Stimulated activated CD4-positive, alpha-beta T cell treated with anti-CD3 and anti-CD28 coated beads, Interleukin-4, amount 100 ng/mL, for 24 hours (primary cell): ENCODE measurements around the gene CTBP2.

Experiments used
- DNase-seq: peaks from one replicate; pipeline ENCODE4 v3.0.0-alpha.2; 2020

Gene CTBP2

GRCh38 chr10:125141860-125142484 is 18.4 kb downstream of the CTBP2 start:
- no peak for DNase-seq

DNA sequence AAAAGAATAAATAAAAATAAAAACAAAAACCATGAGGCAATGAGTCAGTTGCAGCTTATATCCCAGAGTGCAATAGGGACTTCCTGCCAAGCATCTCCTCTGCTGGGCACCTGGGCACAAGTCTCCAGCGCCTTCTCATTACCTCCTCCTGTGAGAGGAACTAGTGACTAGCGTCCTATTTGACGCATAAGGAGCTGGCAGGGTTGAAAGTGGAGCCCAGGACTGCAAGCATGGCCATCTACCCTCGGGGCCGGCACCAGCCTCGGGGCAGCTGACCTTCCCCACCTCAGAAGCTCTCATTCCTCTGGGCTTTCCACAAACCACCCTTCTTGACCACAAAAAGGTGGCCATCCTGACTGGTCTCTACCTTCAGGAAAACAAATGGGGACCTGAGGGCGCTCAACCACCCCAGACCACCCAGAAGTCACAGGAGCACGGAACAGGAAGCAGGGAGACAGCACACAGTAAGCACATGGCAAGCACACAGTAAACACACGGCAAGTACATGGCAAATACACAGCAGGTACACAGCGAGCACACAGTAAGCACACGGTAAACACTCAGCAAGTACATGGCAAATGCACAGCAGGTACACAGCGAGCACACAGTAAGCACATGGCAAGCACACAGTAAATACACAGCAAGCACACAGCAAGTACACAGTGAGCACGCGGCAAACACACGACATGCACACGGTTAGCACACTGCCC is 19.1 kb downstream of the CTBP2 start:
- no peak for DNase-seq

DNA sequence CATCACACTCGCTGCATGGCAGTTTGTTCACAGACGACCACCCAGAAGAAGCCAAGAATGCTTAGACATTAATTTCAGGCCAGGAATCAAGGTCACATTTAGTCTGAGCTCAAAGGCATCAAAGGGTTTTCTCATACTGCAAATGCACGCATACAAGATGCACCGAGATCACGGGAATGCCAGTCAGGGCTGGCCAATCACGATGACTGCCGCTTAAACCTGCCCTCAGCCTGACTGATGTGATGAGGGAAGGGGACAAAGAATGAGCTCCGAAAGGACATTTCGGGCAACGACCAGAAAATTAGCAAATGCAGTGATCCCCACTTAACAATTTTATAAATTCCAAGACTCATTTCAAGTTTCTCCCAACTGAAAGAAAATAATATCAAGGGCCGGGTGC is 20.2 kb downstream of the CTBP2 start:
- DNase-seq: no peak

DNA sequence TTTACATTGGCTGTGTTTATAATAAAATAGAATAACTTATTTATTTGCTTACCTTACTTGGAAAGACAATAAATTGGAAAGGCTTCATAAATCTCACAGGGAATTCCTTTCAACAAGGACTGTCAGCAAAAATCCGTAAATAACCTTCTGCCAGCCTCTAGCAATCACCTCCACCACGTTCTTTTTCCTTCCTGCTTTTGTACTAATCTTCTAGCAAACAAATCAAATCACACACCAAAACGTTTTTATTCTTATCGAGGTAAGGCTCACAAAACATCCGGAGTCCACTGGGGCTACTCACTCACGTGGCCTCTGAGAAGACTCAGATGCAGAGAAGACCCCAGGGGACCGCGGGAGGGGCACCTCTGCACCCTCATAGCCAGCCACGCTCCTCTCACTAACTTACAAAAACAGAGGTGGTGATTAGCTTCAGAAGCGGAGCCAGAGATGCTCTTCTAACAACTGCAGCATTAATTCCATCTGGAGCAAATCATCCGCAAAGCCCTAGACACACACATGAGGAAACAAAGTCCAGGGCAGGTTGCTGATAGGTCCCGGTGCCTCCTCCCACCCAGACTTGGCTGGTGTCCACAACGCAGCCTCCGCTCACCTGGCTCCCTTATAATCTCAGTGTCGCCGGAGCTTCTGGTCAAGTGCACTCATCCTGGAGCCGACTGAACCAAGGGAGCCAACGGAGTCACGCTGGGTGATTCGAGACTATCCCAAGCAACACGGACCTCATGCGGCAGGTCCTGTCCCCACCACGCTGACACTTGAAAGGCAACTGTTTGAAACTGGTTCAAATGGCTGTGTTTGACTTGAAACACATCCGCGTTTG is 22.5 kb downstream of the CTBP2 start:
- DNase-seq: no peak

DNA sequence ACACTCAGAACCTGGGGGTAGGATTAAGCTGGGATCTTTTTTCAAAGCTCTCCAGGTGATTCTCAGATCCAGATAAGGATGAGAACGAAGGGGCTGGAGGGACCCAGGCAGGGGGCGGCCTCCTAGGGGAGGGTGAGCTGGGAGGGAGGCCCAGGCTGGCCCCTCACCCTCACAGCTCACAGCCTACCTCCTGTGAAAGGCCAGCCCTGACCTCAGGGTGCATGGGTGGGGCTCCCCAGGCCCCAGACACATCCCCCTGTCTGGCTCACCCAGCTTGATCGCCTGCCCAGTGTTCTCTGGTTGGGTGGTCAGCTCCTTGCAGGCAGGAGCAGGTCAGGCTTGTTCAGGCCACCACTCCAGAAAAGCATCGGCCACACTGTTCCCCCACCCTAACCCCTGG is 24.3 kb downstream of the CTBP2 start:
- no peak for DNase-seq

- DNase-seq: no peak
Observed at GRCh38 chr10:125135771-125136035, 24.7 kb downstream of the CTBP2 start.

GRCh38 chr10:125134916-125135770 is 25.2 kb downstream of the CTBP2 start:
- no peak for DNase-seq

GRCh38 chr10:125134483-125134848 is 25.9 kb downstream of the CTBP2 start:
- DNase-seq: no peak

DNA sequence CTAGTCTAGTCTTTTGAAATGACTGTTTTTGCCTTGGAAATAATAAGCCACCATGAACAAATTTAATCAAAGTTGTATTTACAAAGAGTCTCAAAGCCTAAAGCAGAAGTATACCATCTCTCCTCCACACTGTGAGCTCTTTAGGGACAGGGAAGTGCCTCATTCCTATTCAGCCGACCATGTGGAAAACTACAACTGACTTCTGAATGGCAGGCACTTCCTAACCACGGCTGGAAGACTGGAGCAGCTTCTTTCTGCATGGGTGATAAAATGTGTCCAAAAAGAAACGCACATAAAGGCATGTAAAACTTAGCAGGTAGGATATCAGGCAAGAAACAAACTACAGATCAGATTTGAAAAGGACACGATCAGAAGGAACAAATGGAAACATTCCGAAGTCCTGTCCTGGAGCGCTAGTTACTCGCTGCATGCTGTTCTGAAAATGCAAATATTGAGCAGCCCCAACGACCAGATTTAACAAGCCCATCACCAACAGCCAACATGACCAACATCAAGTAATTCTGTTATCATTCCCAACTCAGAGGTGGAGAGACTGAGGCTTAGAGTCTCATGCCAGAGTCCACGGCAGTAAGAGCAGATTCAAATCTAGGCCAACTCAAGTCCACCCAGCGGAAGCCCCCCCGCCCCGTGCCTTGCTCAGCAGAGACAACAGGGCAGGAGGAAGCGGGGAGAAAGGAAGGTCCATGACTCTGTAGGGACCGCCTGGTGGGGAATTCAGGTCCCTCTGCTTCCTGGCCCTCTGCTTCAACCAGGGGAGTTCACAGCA is 26.5 kb downstream of the CTBP2 start:
- DNase-seq: no peak

DNA sequence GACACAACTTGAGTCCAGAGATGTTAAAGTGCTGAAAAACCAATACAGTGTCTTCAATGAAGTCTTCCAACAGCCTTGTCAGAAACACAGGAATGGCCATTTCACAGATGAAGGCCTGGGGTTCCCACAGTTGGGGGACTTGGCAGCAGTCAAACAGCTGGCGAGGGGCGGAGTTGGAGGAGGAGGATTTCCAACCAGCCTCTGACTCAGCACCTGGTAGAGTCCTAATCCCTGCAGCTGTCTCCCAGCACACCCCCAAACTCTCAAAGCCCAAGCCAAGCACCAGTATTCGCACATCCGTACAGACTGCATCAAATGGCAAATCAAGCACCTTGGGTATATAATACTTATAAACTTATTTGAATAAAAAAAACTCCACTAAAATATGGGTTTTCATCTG is 28.0 kb downstream of the CTBP2 start:
- no peak for DNase-seq

- DNase-seq: no peak
Observed at GRCh38 chr10:125130916-125131315, 29.4 kb downstream of the CTBP2 start.

- DNase-seq: no peak
Observed at GRCh38 chr10:125130260-125130659, 30.1 kb downstream of the CTBP2 start.

GRCh38 chr10:125129076-125129458 is 31.3 kb downstream of the CTBP2 start:
- DNase-seq: no peak

DNA sequence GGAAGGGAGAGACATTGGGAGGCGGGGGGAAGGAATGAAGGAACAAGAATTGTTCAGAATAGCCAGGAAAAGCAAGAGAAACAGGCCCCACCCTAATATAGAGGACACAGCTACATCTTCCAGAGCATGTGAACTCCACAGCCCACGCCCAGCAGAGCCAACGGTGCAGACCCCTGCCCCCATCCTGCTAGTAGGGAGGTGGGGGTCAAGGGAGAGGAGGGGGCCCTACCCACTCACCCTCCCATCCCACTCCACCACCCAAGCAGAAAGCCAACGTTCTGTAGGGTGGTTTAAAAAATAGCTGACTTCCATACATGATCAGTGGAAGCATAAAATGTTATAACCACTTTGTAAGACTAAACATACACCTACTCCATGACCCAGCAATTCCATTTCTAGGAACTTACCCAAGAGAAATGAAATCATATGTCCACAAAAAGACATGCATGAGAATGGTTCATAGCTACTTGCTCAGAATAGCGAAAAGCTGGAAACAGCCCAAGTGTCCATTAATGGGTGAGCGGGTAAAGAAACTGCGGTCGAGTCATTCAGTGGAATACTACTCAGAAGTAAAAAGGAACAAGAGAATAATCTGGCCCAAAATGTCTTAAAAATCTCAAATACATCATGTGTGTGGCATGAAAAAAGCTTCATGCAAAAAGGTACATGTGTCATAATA is 31.8 kb downstream of the CTBP2 start:
- no peak for DNase-seq

- no peak for DNase-seq
Observed at GRCh38 chr10:125127986-125128385, 32.4 kb downstream of the CTBP2 start.

GRCh38 chr10:125127110-125127509 is 33.3 kb downstream of the CTBP2 start:
- no peak for DNase-seq

GRCh38 chr10:125125951-125126735 is 34.2 kb downstream of the CTBP2 start:
- no peak for DNase-seq

DNA sequence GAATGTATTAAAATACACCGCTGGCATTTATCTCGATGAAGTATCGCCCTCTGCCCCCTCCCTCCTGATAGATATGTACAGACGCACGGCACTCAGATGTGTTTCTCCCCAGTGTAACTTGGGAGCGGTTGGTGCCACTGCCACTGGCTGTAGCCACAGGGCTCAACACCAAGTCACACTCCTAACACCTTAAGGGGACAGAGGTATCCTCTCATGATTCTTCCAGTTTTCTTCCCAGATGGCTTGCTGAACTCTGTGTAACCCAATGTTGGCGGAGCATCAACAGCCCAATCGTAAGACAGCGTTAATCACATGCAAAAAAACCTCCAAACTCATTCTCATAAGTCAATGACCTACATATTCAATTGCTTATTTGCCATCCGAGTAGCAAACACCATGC is 35.5 kb downstream of the CTBP2 start:
- DNase-seq: no peak

- no peak for DNase-seq
Observed at GRCh38 chr10:125124115-125124487, 36.3 kb downstream of the CTBP2 start.

GRCh38 chr10:125123476-125124114 is 36.8 kb downstream of the CTBP2 start:
- DNase-seq: no peak

DNA sequence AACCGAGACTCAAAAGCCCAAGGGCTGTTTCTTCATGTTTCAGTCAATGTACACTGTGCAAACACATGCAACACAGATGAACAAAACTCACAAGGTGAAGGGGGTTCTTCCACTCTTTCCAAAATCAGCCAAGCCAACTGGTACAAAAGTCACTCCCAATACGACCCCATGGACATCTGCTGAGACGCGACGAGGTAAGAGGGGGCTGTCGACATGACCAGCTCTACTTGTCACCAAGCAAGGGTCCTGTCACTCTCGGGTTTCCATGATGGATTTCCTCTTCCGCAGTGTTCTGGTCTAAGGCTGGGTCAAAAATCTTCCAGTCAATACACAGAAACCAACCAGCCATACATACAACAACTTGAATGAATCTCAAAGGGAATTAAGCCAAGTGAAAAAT is 37.8 kb downstream of the CTBP2 start:
- no peak for DNase-seq
